Uterus (tissue), 2 donors: ENCODE measurements around the gene LAMB4.

Experiments
- POLR2A ChIP-seq, 2 donors: fragments of 450-650 bp; IDR thresholded peaks; one replicate each; pipeline ENCODE4 v1.6.1; 2016; ENCODE audit warnings: antibody characterized with exemption in 2 of 2, mild to moderate bottlenecking in 1 of 2, moderate library complexity in 1 of 2
- TF ChIP-seq, protein P1 (sequence below), 4 experiments: fragments of 200-600 bp in 2 of 4; fragments of 450-650 bp in 2 of 4; sonication (generic) in 2 of 4; IDR thresholded peaks; one replicate each; pipeline ENCODE4 v1.5.1; 2016 to 2019; ENCODE audit warnings: antibody characterized with exemption in 4 of 4, mild to moderate bottlenecking in 2 of 4, moderate library complexity in 1 of 4

- TF ChIP-seq POLR2A (IDR thresholded peaks at IDR 0.05) = no peak
- TF ChIP-seq, protein P1, sequence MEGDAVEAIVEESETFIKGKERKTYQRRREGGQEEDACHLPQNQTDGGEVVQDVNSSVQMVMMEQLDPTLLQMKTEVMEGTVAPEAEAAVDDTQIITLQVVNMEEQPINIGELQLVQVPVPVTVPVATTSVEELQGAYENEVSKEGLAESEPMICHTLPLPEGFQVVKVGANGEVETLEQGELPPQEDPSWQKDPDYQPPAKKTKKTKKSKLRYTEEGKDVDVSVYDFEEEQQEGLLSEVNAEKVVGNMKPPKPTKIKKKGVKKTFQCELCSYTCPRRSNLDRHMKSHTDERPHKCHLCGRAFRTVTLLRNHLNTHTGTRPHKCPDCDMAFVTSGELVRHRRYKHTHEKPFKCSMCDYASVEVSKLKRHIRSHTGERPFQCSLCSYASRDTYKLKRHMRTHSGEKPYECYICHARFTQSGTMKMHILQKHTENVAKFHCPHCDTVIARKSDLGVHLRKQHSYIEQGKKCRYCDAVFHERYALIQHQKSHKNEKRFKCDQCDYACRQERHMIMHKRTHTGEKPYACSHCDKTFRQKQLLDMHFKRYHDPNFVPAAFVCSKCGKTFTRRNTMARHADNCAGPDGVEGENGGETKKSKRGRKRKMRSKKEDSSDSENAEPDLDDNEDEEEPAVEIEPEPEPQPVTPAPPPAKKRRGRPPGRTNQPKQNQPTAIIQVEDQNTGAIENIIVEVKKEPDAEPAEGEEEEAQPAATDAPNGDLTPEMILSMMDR (IDR thresholded peaks at IDR 0.05) = no peak
Observed at GRCh38 chr7:107978815-107979408, 151.2 kb downstream of the LAMB4 start.
